ENCODE data around the gene KSR1. TPM values are rescaled to one million over a fixed set of nuclear protein-coding genes. Genes with fewer than 3 reads are reported as not detected.

KSR1 gene
- polyA plus RNA-seq, 1 experiment: 28.2 TPM

- no peak for TF ChIP-seq CTCF (IDR thresholded peaks at IDR 0.05; ENCODE audit: low read depth, low read length)
- ChIA-PET POLR2A (interaction anchor here (0.6 to 1.8 kb wide), 5 partner anchors 9 to 95 kb away, joined by 3 to 14 read pairs (median 6); no protein-coding TSS in a partner anchor), CTCF (interaction anchor here (1.9 kb wide), 1 partner anchor 58 kb away, joined by 7 read pairs; no protein-coding TSS in a partner anchor)
- Histone ChIP-seq H3K27me3 (ENCODE audit: control insufficient read depth, insufficient read depth, low read length) (no peaks in the 10 kb centered on the region), H3K27ac (ENCODE audit: low read depth, low read length) (peak overlapping the region; percentile 95), H3K9me3 (ENCODE audit: control insufficient read depth, insufficient read depth, low read length) (no peaks in the 10 kb centered on the region), H3K4me3 (ENCODE audit: low read depth, low read length) (no peak overlapping the region)
- no peak for DNase-seq (ENCODE audit: low read depth, low spot score)
Measured at GRCh38 chr17:27541301-27542023, 85.2 kb downstream of the KSR1 start.

GRCh38 chr17:27542841-27543463 lies 86.7 kb downstream of the KSR1 start:
- DNase-seq (ENCODE audit: low read depth, low spot score): no peak
- Histone ChIP-seq H3K27me3 (ENCODE audit: control insufficient read depth, insufficient read depth, low read length) (no peaks in the 10 kb centered on the region), H3K4me3 (ENCODE audit: low read depth, low read length) (no peak overlapping the region), H3K9me3 (ENCODE audit: control insufficient read depth, insufficient read depth, low read length) (no peaks in the 10 kb centered on the region), H3K27ac (ENCODE audit: low read depth, low read length) (peak overlapping the region; percentile 11)
- TF ChIP-seq CTCF (IDR thresholded peaks at IDR 0.05; ENCODE audit: low read depth, low read length): no peak
- ChIA-PET POLR2A (no interaction called here), CTCF (no interaction called here)

- Histone ChIP-seq H3K4me3 (ENCODE audit: low read depth, low read length) (no peak overlapping the region), H3K27ac (ENCODE audit: low read depth, low read length) (peak overlapping the region; percentile 11), H3K27me3 (ENCODE audit: control insufficient read depth, insufficient read depth, low read length) (no peaks in the 10 kb centered on the region), H3K9me3 (ENCODE audit: control insufficient read depth, insufficient read depth, low read length) (no peaks in the 10 kb centered on the region)
- POLR2A ChIA-PET: no interaction called here
- no peak for TF ChIP-seq CTCF (IDR thresholded peaks at IDR 0.05; ENCODE audit: low read depth, low read length)
- DNase-seq (ENCODE audit: low read depth, low spot score): no peak
- CTCF ChIA-PET: no interaction called here
Measured at GRCh38 chr17:27543464-27543856, 87.2 kb downstream of the KSR1 start.

- no peak overlapping the region for H3K27ac ChIP-seq (ENCODE audit: low read depth, low read length)
- H3K9me3 ChIP-seq (ENCODE audit: control insufficient read depth, insufficient read depth, low read length): no peaks in the 10 kb centered on the region
- no peak for DNase-seq (ENCODE audit: low read depth, low spot score)
- ChIA-PET POLR2A (no interaction called here), CTCF (no interaction called here)
- no peak for TF ChIP-seq CTCF (IDR thresholded peaks at IDR 0.05; ENCODE audit: low read depth, low read length)
- no peaks in the 10 kb centered on the region for H3K27me3 ChIP-seq (ENCODE audit: control insufficient read depth, insufficient read depth, low read length)
- no peak overlapping the region for H3K4me3 ChIP-seq (ENCODE audit: low read depth, low read length)
Measured at GRCh38 chr17:27543958-27544349, 87.7 kb downstream of the KSR1 start.

GRCh38 chr17:27544350-27545131 lies 88.3 kb downstream of the KSR1 start:
- no peak overlapping the region for H3K4me3 ChIP-seq (ENCODE audit: low read depth, low read length)
- H3K27me3 ChIP-seq (ENCODE audit: control insufficient read depth, insufficient read depth, low read length): no peaks in the 10 kb centered on the region
- H3K9me3 ChIP-seq (ENCODE audit: control insufficient read depth, insufficient read depth, low read length): no peaks in the 10 kb centered on the region
- no peak for TF ChIP-seq CTCF (IDR thresholded peaks at IDR 0.05; ENCODE audit: low read depth, low read length)
- ChIA-PET POLR2A (no interaction called here), CTCF (no interaction called here)
- DNase-seq (ENCODE audit: low read depth, low spot score): no peak
- H3K27ac ChIP-seq (ENCODE audit: low read depth, low read length): no peak overlapping the region

Measured in AG04450 (cell line).